ENCODE measurements around the gene CRISP1. TPM values are rescaled to one million over a fixed set of nuclear protein-coding genes. Genes with fewer than 3 reads are reported as not detected.

The CRISP1 gene
- total RNA-seq, 2 experiments from 2014 or later: not detected

- ChIA-PET CTCF (no interaction called here), POLR2A (no interaction called here)
- no peaks in the 10 kb centered on the region for H3K9me3 ChIP-seq (ENCODE audit: control insufficient read depth in 1 of 2, insufficient read depth in 1 of 2, low read length in 2 of 2)
- no peaks in the 10 kb centered on the region for H3K27me3 ChIP-seq (ENCODE audit: control insufficient read depth in 1 of 2, insufficient read depth in 2 of 2, low read length in 2 of 2)
- H3K4me1 ChIP-seq (ENCODE audit: insufficient read depth, low read length): no peaks in the 10 kb centered on the region
- H3K4me3 ChIP-seq (ENCODE audit: low read length): no peak overlapping the region
- intact Hi-C loops (cut with DNase I, micrococcal nuclease): no loop called here
- Mint-ChIP-seq H3K4me1 (ENCODE audit: low read depth) (no peaks in the 10 kb centered on the region), H3K9me3 (no peaks in the 10 kb centered on the region), H3K36me3 (ENCODE audit: low read depth) (no peaks in the 10 kb centered on the region), H3K4me3 (no peak overlapping the region), H3K27me3 (peaks cover 16% of the 10 kb centered on the region), H3K27ac (no peak overlapping the region)
- ATAC-seq (ENCODE audit: poor library complexity): no peak
- H3K36me3 ChIP-seq (ENCODE audit: insufficient read depth, low read length): no peaks in the 10 kb centered on the region
- DNase-seq: no peak
- H3K27ac ChIP-seq (ENCODE audit: low read depth in 1 of 2, low read length in 2 of 2): no peak overlapping the region
- no peak for TF ChIP-seq CTCF (IDR thresholded peaks at IDR 0.05)
Observed at GRCh38 chr6:49855221-49855620, 11.1 kb downstream of the CRISP1 start.

- POLR2A ChIA-PET: no interaction called here
Observed at GRCh38 chr6:49852975-49853374, 13.4 kb downstream of the CRISP1 start.

GRCh38 chr6:49849213-49849907, 17.0 kb downstream of the CRISP1 start:
- H3K36me3 Mint-ChIP-seq (ENCODE audit: low read depth): no peaks in the 10 kb centered on the region
- peak; percentile 64 for TF ChIP-seq CTCF (IDR thresholded peaks at IDR 0.05)
- no peak overlapping the region for H3K4me3 ChIP-seq (ENCODE audit: low read length)
- no peaks in the 10 kb centered on the region for H3K9me3 Mint-ChIP-seq
- ChIA-PET CTCF (no interaction called here), POLR2A (no interaction called here)
- H3K27ac Mint-ChIP-seq: no peak overlapping the region
- no peaks in the 10 kb centered on the region for H3K27me3 ChIP-seq (ENCODE audit: control insufficient read depth in 1 of 2, insufficient read depth in 2 of 2, low read length in 2 of 2)
- H3K9me3 ChIP-seq (ENCODE audit: control insufficient read depth in 1 of 2, insufficient read depth in 1 of 2, low read length in 2 of 2): no peaks in the 10 kb centered on the region
- H3K27ac ChIP-seq (ENCODE audit: low read depth in 1 of 2, low read length in 2 of 2): no peak overlapping the region
- intact Hi-C loops (cut with DNase I, micrococcal nuclease): loop anchor here (2.0 to 10.0 kb wide), 3 partner anchors 65 to 319 kb away; partner anchors contain the start of gene PGK2 (in 1 of the 2)
- no peak for ATAC-seq (ENCODE audit: poor library complexity)
- DNase-seq: peak in 3 of 14 experiments; percentile 15 to 30 (median 29)
- H3K4me1 Mint-ChIP-seq (ENCODE audit: low read depth): no peaks in the 10 kb centered on the region
- H3K4me3 Mint-ChIP-seq: no peak overlapping the region
- H3K36me3 ChIP-seq (ENCODE audit: insufficient read depth, low read length): no peaks in the 10 kb centered on the region
- H3K4me1 ChIP-seq (ENCODE audit: insufficient read depth, low read length): no peaks in the 10 kb centered on the region
- peaks cover 27% of the 10 kb centered on the region for H3K27me3 Mint-ChIP-seq

More at GRCh38 chr6:49852975-49853374, 13.4 kb downstream of the CRISP1 start:
- no peak overlapping the region for H3K27ac Mint-ChIP-seq
- CTCF ChIA-PET: no interaction called here
- H3K4me3 Mint-ChIP-seq: no peak overlapping the region
- no peaks in the 10 kb centered on the region for H3K9me3 ChIP-seq (ENCODE audit: control insufficient read depth in 1 of 2, insufficient read depth in 1 of 2, low read length in 2 of 2)
- H3K4me3 ChIP-seq (ENCODE audit: low read length): no peak overlapping the region
- no peak for TF ChIP-seq CTCF (IDR thresholded peaks at IDR 0.05)
- H3K4me1 Mint-ChIP-seq (ENCODE audit: low read depth): no peaks in the 10 kb centered on the region
- H3K27ac ChIP-seq (ENCODE audit: low read depth in 1 of 2, low read length in 2 of 2): no peak overlapping the region
- H3K9me3 Mint-ChIP-seq: no peaks in the 10 kb centered on the region
- H3K4me1 ChIP-seq (ENCODE audit: insufficient read depth, low read length): no peaks in the 10 kb centered on the region
- peaks cover 22% of the 10 kb centered on the region for H3K27me3 Mint-ChIP-seq
- no peak for DNase-seq
- no peaks in the 10 kb centered on the region for H3K36me3 Mint-ChIP-seq (ENCODE audit: low read depth)
- intact Hi-C loops (cut with DNase I, micrococcal nuclease): no loop called here
- H3K27me3 ChIP-seq (ENCODE audit: control insufficient read depth in 1 of 2, insufficient read depth in 2 of 2, low read length in 2 of 2): no peaks in the 10 kb centered on the region
- ATAC-seq (ENCODE audit: poor library complexity): no peak
- no peaks in the 10 kb centered on the region for H3K36me3 ChIP-seq (ENCODE audit: insufficient read depth, low read length)

Measured in CD4-positive, alpha-beta T cell (primary cell).